Activated naive CD8-positive, alpha-beta T cell treated with anti-CD3 and anti-CD28 coated beads, Interleukin-2, amount 50 U/mL, for 24 hours (primary cell): ENCODE data around the gene NECAP2.
"Not testable (repeated sequence)": the region's sequence is repeated elsewhere in the genome, so short reads cannot be mapped to it uniquely, and the experiment has no call there.

Experiments used
- ATAC-seq: fragments of 150-1000 bp; cut with Tn5 transposase; one replicate; pipeline ENCODE4 v1.10.0; 2021
- DNase-seq: peaks from one replicate; pipeline ENCODE4 v3.0.0; 2021
- H3K27ac Mint-ChIP-seq: one replicate; pipeline ENCODE4 v1.8.0; 2021; ENCODE audit warnings: mild to moderate bottlenecking, mixed read lengths
- H3K27me3 Mint-ChIP-seq: one replicate; pipeline ENCODE4 v1.8.0; 2021; ENCODE audit warnings: mixed read lengths
- H3K36me3 Mint-ChIP-seq: one replicate; pipeline ENCODE4 v1.8.0; 2021; ENCODE audit warnings: low read depth, mixed read lengths
- H3K4me1 Mint-ChIP-seq: one replicate; pipeline ENCODE4 v1.8.0; 2021; ENCODE audit warnings: mixed read lengths
- H3K4me3 Mint-ChIP-seq: one replicate; pipeline ENCODE4 v1.8.0; 2021; ENCODE audit warnings: mild to moderate bottlenecking, moderate library complexity, mixed read lengths
- H3K9me3 Mint-ChIP-seq: one replicate; pipeline ENCODE4 v1.8.0; 2021; ENCODE audit warnings: mixed read lengths

NECAP2 gene

DNA sequence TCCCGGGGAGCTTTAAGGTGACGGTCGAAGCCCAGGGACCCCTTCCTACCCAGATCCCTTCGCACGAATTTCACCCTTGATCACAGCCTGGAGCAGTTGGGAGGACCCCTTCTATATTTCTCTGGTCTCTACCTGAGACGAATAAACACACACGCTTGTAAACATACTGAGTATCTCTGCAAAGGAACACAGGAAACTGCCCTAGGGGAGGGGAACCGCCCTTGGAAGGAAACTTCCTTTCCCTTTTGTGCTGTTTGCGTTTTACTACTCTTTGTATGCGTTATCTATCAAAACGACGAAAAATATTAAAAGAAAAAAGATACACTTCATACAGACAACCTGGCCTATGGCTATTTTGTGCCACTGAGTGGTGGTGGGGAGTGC, 750 bp downstream of the NECAP2 start:
- Mint-ChIP-seq H3K4me3 (peak overlapping the region; percentile 89), H3K9me3 (no peaks in the 10 kb centered on the region), H3K36me3 (peaks cover 8% of the 10 kb centered on the region), H3K27ac (peak overlapping the region; percentile 85), H3K4me1 (peaks cover 42% of the 10 kb centered on the region), H3K27me3 (no peaks in the 10 kb centered on the region)
- no peak for DNase-seq
- ATAC-seq, result peak; percentile 8

GRCh38 chr1:16442265-16442664, 1.7 kb downstream of the NECAP2 start:
- DNase-seq, result no peak
- Mint-ChIP-seq H3K4me1 (peaks cover 38% of the 10 kb centered on the region), H3K36me3 (peaks cover 8% of the 10 kb centered on the region), H3K27ac (peak overlapping the region; percentile 74), H3K9me3 (no peaks in the 10 kb centered on the region), H3K4me3 (peak overlapping the region; percentile 89), H3K27me3 (no peaks in the 10 kb centered on the region)
- ATAC-seq, result no peak

- Mint-ChIP-seq H3K27ac (peak overlapping the region; percentile 74), H3K4me3 (peak overlapping the region; percentile 48), H3K4me1 (peaks cover 36% of the 10 kb centered on the region), H3K27me3 (no peaks in the 10 kb centered on the region), H3K9me3 (no peaks in the 10 kb centered on the region), H3K36me3 (peaks cover 10% of the 10 kb centered on the region)
- ATAC-seq (no peak), DNase-seq (no peak)
These were observed 2.4 kb downstream of the NECAP2 start for GRCh38 chr1:16442941-16443340.

GRCh38 chr1:16443975-16444770, 3.6 kb downstream of the NECAP2 start:
- Mint-ChIP-seq H3K27me3 (no peaks in the 10 kb centered on the region), H3K4me1 (peaks cover 36% of the 10 kb centered on the region), H3K36me3 (peaks cover 15% of the 10 kb centered on the region), H3K4me3 (no peak overlapping the region), H3K9me3 (no peaks in the 10 kb centered on the region), H3K27ac (peak overlapping the region; percentile 35)
- DNase-seq (no peak), ATAC-seq (no peak)

GRCh38 chr1:16445052-16445451, 4.5 kb downstream of the NECAP2 start:
- no peaks in the 10 kb centered on the region for H3K9me3 Mint-ChIP-seq
- H3K36me3 Mint-ChIP-seq, result peaks cover 24% of the 10 kb centered on the region
- no peak for ATAC-seq
- no peaks in the 10 kb centered on the region for H3K27me3 Mint-ChIP-seq
- DNase-seq, result no peak
- no peak overlapping the region for H3K27ac Mint-ChIP-seq
- H3K4me1 Mint-ChIP-seq, result peaks cover 41% of the 10 kb centered on the region
- no peak overlapping the region for H3K4me3 Mint-ChIP-seq

DNA sequence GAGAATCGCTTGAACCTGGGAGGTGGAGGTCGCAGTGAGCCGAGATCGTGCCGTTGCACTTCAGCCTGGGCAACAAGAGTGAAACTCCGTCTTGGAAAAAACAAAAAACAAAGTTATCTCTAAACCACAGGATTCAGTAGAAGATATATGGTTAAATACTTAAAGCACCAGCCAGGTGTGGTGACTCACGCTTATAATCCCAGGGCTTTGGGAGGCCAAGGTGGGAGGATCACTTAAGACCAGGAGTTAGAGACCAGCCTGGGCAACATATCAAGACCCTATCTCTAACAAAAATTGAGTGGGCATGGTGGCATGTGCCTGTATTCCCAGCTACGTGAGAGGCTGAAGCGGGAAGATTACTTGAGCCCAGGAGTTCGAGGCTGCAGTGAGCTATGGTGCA, 5.6 kb downstream of the NECAP2 start:
- H3K9me3 Mint-ChIP-seq, result no peaks in the 10 kb centered on the region
- peaks cover 38% of the 10 kb centered on the region for H3K4me1 Mint-ChIP-seq
- no peak for ATAC-seq
- no peak for DNase-seq
- H3K36me3 Mint-ChIP-seq, result peaks cover 28% of the 10 kb centered on the region
- no peak overlapping the region for H3K4me3 Mint-ChIP-seq
- H3K27ac Mint-ChIP-seq, result no peak overlapping the region
- no peaks in the 10 kb centered on the region for H3K27me3 Mint-ChIP-seq

GRCh38 chr1:16447641-16448040, 7.1 kb downstream of the NECAP2 start:
- Mint-ChIP-seq H3K4me3 (no peak overlapping the region), H3K36me3 (peaks cover 34% of the 10 kb centered on the region), H3K27ac (no peak overlapping the region), H3K4me1 (peaks cover 28% of the 10 kb centered on the region), H3K27me3 (no peaks in the 10 kb centered on the region), H3K9me3 (no peaks in the 10 kb centered on the region)
- DNase-seq, result no peak
- ATAC-seq, result no peak

- H3K27me3 Mint-ChIP-seq, result no peaks in the 10 kb centered on the region
- H3K4me3 Mint-ChIP-seq, result no peak overlapping the region
- peak overlapping the region; percentile 21 for H3K27ac Mint-ChIP-seq
- ATAC-seq, result no peak
- H3K36me3 Mint-ChIP-seq, result peaks cover 32% of the 10 kb centered on the region
- no peak for DNase-seq
- no peaks in the 10 kb centered on the region for H3K9me3 Mint-ChIP-seq
- H3K4me1 Mint-ChIP-seq, result peaks cover 16% of the 10 kb centered on the region
These were observed 8.5 kb downstream of the NECAP2 start for GRCh38 chr1:16449065-16449464.

DNA sequence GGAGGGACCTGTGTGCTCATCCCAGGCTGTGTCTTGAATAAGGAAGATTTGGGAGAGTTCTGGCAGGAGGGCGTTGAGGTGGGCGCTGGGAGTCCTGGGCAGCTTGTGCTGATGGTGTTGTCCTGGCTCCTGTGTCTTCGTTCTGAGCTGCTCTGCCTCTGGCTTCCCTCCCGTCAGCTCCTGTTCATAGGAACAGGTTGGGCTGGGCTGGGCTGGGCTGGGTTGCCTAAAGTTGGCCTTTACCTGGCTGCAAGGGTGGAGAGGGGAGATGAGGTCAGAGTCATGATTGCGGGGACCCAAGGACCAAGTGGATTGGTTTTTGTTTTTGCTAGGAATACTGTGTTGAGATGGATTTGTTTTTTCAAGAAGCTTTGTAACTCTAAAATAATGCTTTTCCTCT, 9.1 kb downstream of the NECAP2 start:
- ATAC-seq (no peak), DNase-seq (no peak)
- peak overlapping the region; percentile 21 for H3K27ac Mint-ChIP-seq
- no peaks in the 10 kb centered on the region for H3K27me3 Mint-ChIP-seq
- peaks cover 29% of the 10 kb centered on the region for H3K36me3 Mint-ChIP-seq
- H3K9me3 Mint-ChIP-seq, result no peaks in the 10 kb centered on the region
- peaks cover 12% of the 10 kb centered on the region for H3K4me1 Mint-ChIP-seq
- H3K4me3 Mint-ChIP-seq, result no peak overlapping the region

DNA sequence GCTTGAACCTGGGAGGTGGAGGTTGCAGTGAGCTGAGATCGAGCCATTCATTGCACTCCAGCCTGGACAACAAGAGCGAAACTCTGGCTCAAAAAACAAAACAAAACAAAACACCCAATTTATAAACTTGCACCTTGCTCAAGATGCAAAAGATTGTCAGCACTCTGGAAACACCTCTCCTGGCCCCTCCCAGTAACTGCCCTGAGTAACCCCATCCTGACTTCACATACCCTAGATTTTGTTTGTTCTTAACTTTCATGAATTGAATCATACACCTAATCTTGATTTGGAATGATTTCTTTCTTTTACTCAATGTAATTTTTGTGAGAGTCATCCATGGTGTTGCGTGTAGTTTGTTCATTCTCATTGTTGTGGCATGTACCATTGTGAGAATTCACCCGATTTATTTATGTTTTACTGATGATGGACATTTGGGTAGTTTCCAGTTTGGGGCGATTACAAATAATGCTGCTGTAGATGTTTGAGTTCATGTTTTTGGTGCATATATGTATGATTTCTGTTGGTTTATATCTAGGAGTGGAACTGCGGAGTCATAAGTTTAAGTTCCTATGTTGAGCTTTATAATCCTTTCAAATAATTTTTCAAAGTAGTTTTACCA, 10.4 kb downstream of the NECAP2 start:
- Mint-ChIP-seq H3K4me1 (peaks cover 12% of the 10 kb centered on the region), H3K36me3 (peaks cover 30% of the 10 kb centered on the region), H3K4me3 (no peak overlapping the region), H3K9me3 (no peaks in the 10 kb centered on the region), H3K27me3 (no peaks in the 10 kb centered on the region), H3K27ac (peak overlapping the region; percentile 2)
- no peak for ATAC-seq
- no peak for DNase-seq

DNA sequence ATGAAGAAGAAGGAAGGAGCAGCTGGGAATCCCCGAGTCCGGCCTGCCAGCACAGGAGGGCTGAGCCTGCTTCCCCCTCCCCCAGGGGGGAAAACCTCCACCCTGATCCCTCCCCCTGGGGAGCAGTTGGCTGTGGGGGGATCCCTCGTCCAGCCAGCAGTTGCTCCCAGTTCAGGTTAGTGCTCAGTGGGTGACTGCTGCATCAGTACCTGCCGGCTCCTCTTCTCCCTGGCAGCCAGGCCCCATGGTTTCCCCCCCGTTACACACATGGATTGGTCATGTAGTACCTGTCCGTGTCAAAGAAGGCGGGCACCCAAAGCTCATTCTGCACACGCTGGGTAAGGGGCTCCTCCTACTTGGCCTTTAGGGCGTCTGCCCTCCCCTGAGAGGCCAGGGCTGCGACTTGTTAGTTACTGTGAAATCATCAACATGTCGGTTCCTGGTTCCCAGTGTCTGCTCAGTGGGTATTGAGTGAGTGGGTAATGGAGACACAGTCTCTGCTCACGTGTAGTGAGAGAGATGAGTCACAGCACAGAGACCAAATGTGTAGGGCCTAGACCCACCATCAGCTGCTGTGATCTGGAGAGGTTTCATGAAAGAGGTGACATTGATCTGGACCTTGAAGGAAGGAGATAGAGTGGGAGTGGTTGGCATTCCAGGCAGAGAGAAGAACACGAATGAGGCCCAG, 11.5 kb downstream of the NECAP2 start:
- Mint-ChIP-seq H3K9me3 (no peaks in the 10 kb centered on the region), H3K27ac (no peak overlapping the region), H3K4me3 (no peak overlapping the region), H3K36me3 (peaks cover 34% of the 10 kb centered on the region), H3K27me3 (no peaks in the 10 kb centered on the region), H3K4me1 (peaks cover 12% of the 10 kb centered on the region)
- ATAC-seq (peak; percentile 59), DNase-seq (no peak)

- peaks cover 30% of the 10 kb centered on the region for H3K36me3 Mint-ChIP-seq
- H3K27ac Mint-ChIP-seq, H3K9me3 Mint-ChIP-seq, H3K27me3 Mint-ChIP-seq, DNase-seq, H3K4me3 Mint-ChIP-seq, ATAC-seq, H3K4me1 Mint-ChIP-seq: not testable (repeated sequence)
These were observed 14.4 kb downstream of the NECAP2 start for GRCh38 chr1:16454909-16455308.

GRCh38 chr1:16456151-16456550, 15.6 kb downstream of the NECAP2 start:
- Mint-ChIP-seq H3K27ac (peak overlapping the region; percentile 42), H3K36me3 (peaks cover 33% of the 10 kb centered on the region)

GRCh38 chr1:16458831-16459230, 18.3 kb downstream of the NECAP2 start:
- H3K9me3 Mint-ChIP-seq, result no peaks in the 10 kb centered on the region
- no peaks in the 10 kb centered on the region for H3K27me3 Mint-ChIP-seq
- DNase-seq (no peak), ATAC-seq (no peak)
- peaks cover 31% of the 10 kb centered on the region for H3K36me3 Mint-ChIP-seq
- H3K4me1 Mint-ChIP-seq, result no peaks in the 10 kb centered on the region
- H3K4me3 Mint-ChIP-seq, result no peak overlapping the region
- no peak overlapping the region for H3K27ac Mint-ChIP-seq

More at GRCh38 chr1:16456151-16456550, 15.6 kb downstream of the NECAP2 start:
- H3K4me1 Mint-ChIP-seq, DNase-seq, H3K4me3 Mint-ChIP-seq, H3K9me3 Mint-ChIP-seq, H3K27me3 Mint-ChIP-seq, ATAC-seq: not testable (repeated sequence)
